Spleen (tissue), 11 donors: ENCODE results near the gene GNB3. TPM values are rescaled to one million over a fixed set of nuclear protein-coding genes. Genes with fewer than 3 reads are reported as not detected.

Source experiments
- DNase-seq: peaks from one replicate; pipeline ENCODE4 v3.0.0-alpha.2; 2020
- H3K27ac ChIP-seq, 8 donors: fragments of 200-600 bp; sonication (generic) in 7 of 8; 1 replicate in 4 of 8; 2 replicates in 4 of 8; pipeline versions ENCODE4 v1.5.0 to v1.8.0; 2016 to 2021; ENCODE audit warnings: inconsistent platforms in 4 of 8, mild to moderate bottlenecking in 4 of 8, moderate library complexity in 1 of 8
- H3K27me3 ChIP-seq, 7 donors: fragments of 200-600 bp; sonication (generic) in 6 of 7; replicated peaks in 1 of 7; 1 replicate in 4 of 7; 2 replicates in 3 of 7; pipeline versions ENCODE4 v1.5.0 to v1.8.0; 2016 to 2021; ENCODE audit warnings: inconsistent platforms in 3 of 7, mild to moderate bottlenecking in 1 of 7
- H3K36me3 ChIP-seq, 6 donors: fragments of 200-600 bp; sonication (generic) in 5 of 6; 1 replicate in 4 of 6; 2 replicates in 2 of 6; pipeline versions ENCODE4 v1.5.0 to v1.8.0; 2016 to 2021; ENCODE audit warnings: inconsistent platforms in 2 of 6
- H3K4me1 ChIP-seq, 6 donors: fragments of 200-600 bp; sonication (generic) in 5 of 6; 1 replicate in 3 of 6; 2 replicates in 3 of 6; pipeline versions ENCODE4 v1.5.0 to v1.8.0; 2016 to 2021; ENCODE audit warnings: inconsistent platforms in 3 of 6
- H3K4me3 ChIP-seq, 8 donors: fragments of 200-600 bp; sonication (generic) in 7 of 8; 1 replicate in 4 of 8; 2 replicates in 4 of 8; pipeline versions ENCODE4 v1.5.0 to v1.8.0; 2016 to 2021; ENCODE audit warnings: inconsistent platforms in 4 of 8, mild to moderate bottlenecking in 4 of 8, moderate library complexity in 2 of 8
- H3K9me3 ChIP-seq, 8 donors: fragments of 200-600 bp; sonication (generic) in 7 of 8; 1 replicate in 4 of 8; 2 replicates in 4 of 8; pipeline versions ENCODE4 v1.5.0 to v1.8.0; 2016 to 2021; ENCODE audit warnings: inconsistent platforms in 4 of 8
- CTCF ChIP-seq, 11 experiments: fragments of 200-600 bp in 7 of 11; fragments of 450-650 bp in 4 of 11; sonication (generic) in 4 of 11; IDR thresholded peaks in 8 of 11; conservative IDR thresholded peaks in 3 of 11; 1 replicate in 7 of 11; 2 replicates in 4 of 11; pipeline versions ENCODE4 v1.4.0 to v1.8.0; 2016 to 2021; ENCODE audit warnings: antibody characterized with exemption in 11 of 11, inconsistent platforms in 4 of 11, mild to moderate bottlenecking in 1 of 11
- POLR2A ChIP-seq, 3 donors: fragments of 450-650 bp; IDR thresholded peaks; one replicate each; pipeline ENCODE4 v1.5.1; 2017; ENCODE audit warnings: antibody characterized with exemption in 3 of 3, mild to moderate bottlenecking in 1 of 3
- POLR2AphosphoS5 ChIP-seq, 3 donors: sonication (generic); formaldehyde crosslinking; IDR thresholded peaks; one replicate each; pipeline ENCODE4 v1.5.1; 2017; ENCODE audit warnings: antibody characterized with exemption in 3 of 3
- WGBS, 5 donors: extraction: QIAGEN DNeasy Blood & Tissue Kit in 3 of 5; methylation state at CpG; one replicate each; pipeline versions ENCODE4 v1.1.5 to v1.1.7; 2013 to 2018; 5-methylcytosine and 5-hydroxymethylcytosine counted together
- intact Hi-C: fragments of 100-400 bp; cut with DNase I; formaldehyde crosslinking; loops from one replicate; pipeline ENCODE4 v1.15.0; 2023; ENCODE audit warnings: low total_unique reads
- polyA plus RNA-seq, 3 donors: library from polyadenylated mRNA; stranded (reverse); fragments of 200-250 nt; gene quantifications; one replicate each; pipeline ENCODE4 v1.2.1, GENCODE V29; 2013
- total RNA-seq, 7 donors: library from RNA; depleted of rRNA in 3 of 7; stranded (reverse); fragments of >200 nt in 3 of 7; fragmentation: NEBNext Ultra II Directional in 4 of 7; extraction: Animal tissue kit (Norgen Biotek cat#: 25700) in 4 of 7; gene quantifications; one replicate each; pipeline versions ENCODE4 v1.1.0 to v1.2.1, GENCODE V29; 2016 to 2021
- donor health status: healthy with polysubstance abuse.
- donor health status: DM: no; HTN: no; CAD: no; lungs with moderate emphysema.
- donor health status: DM: no; HTN: no; CAD: no.
- donor health status: Bipolar disorder and iron deficiency.
- donor health status: healthy.
- donor health status: DM: no; HTN: no; CAD: no.
- donor health status: DM: yes; HTN: yes; CAD: no.

Gene GNB3
- total and polyA plus RNA-seq, 10 donors: 0.75 to 3.9 (median 1.3) TPM

- H3K4me3 ChIP-seq: peak overlapping the region in 1 of 8 donors; percentile 63
- WGBS, 5 donors: 72 to 83% (median 80%) methylated on average over 7 of the region's 7 CpGs
- TF ChIP-seq POLR2AphosphoS5 (IDR thresholded peaks at IDR 0.05) (no peak), POLR2A (IDR thresholded peaks at IDR 0.05) (no peak), CTCF (IDR thresholded peaks at IDR 0.05 in 8 of 11, conservative IDR thresholded peaks at IDR 0.05 in 3 of 11) (no peak)
Measured at GRCh38 chr12:6822426-6823135, 18.1 kb upstream of the GNB3 start.

GRCh38 chr12:6823182-6824084 is 17.3 kb upstream of the GNB3 start:
- intact Hi-C loops: loop anchor here (10.0 kb wide), 1 partner anchor 69 kb away; the partner anchor contains the start of gene MLF2
- no peak overlapping the region for H3K4me3 ChIP-seq
- peaks cover 0 to 92% (median 41%) of the 10 kb centered on the region in 7 donors for H3K27me3 ChIP-seq
- no peak overlapping the region for H3K27ac ChIP-seq
- 71 to 88% (median 81%) methylated on average over 10 to 12 of the region's 12 CpGs for WGBS, 5 donors
- H3K9me3 ChIP-seq: no peaks in the 10 kb centered on the region
- peaks cover 4 to 57% (median 39%) of the 10 kb centered on the region in 6 donors for H3K4me1 ChIP-seq
- no peak for TF ChIP-seq POLR2A (IDR thresholded peaks at IDR 0.05)
- H3K36me3 ChIP-seq: peaks cover 0 to 11% (median 0%) of the 10 kb centered on the region in 6 donors
- DNase-seq: no peak

More at GRCh38 chr12:6822426-6823135, 18.1 kb upstream of the GNB3 start:
- peaks cover 0 to 83% (median 38%) of the 10 kb centered on the region in 7 donors for H3K27me3 ChIP-seq
- peaks cover 0 to 20% (median 0%) of the 10 kb centered on the region in 6 donors for H3K36me3 ChIP-seq
- no peaks in the 10 kb centered on the region for H3K9me3 ChIP-seq
- H3K4me1 ChIP-seq: peaks cover 4 to 50% (median 32%) of the 10 kb centered on the region in 6 donors
- H3K27ac ChIP-seq: no peak overlapping the region
- intact Hi-C loops: loop anchor here (10.0 kb wide), 1 partner anchor 68 kb away; the partner anchor contains the start of gene MLF2
- no peak for DNase-seq

- no peak for DNase-seq
- WGBS, 5 donors: 87 to 95% (median 91%) methylated on average over 28 to 37 of the region's 37 CpGs
- no peaks in the 10 kb centered on the region for H3K9me3 ChIP-seq
- no peak overlapping the region for H3K4me3 ChIP-seq
- TF ChIP-seq POLR2AphosphoS5 (IDR thresholded peaks at IDR 0.05) (no peak), CTCF (IDR thresholded peaks at IDR 0.05 in 8 of 11, conservative IDR thresholded peaks at IDR 0.05 in 3 of 11) (no peak), POLR2A (IDR thresholded peaks at IDR 0.05) (no peak)
- H3K27me3 ChIP-seq: peaks cover 0 to 100% (median 48%) of the 10 kb centered on the region in 7 donors
- H3K4me1 ChIP-seq: peaks cover 4 to 65% (median 46%) of the 10 kb centered on the region in 6 donors
- no peak overlapping the region for H3K27ac ChIP-seq
- H3K36me3 ChIP-seq: peaks cover 0 to 5% (median 0%) of the 10 kb centered on the region in 6 donors
- intact Hi-C loops: loop anchor here (10.0 kb wide), 1 partner anchor 69 kb away; the partner anchor contains the start of gene MLF2
Measured at GRCh38 chr12:6824085-6824775, 16.5 kb upstream of the GNB3 start.

GRCh38 chr12:6824901-6825381 is 15.8 kb upstream of the GNB3 start:
- TF ChIP-seq CTCF (IDR thresholded peaks at IDR 0.05 in 8 of 11, conservative IDR thresholded peaks at IDR 0.05 in 3 of 11) (no peak), POLR2AphosphoS5 (IDR thresholded peaks at IDR 0.05) (no peak), POLR2A (IDR thresholded peaks at IDR 0.05) (no peak)
- Histone ChIP-seq H3K4me3 (no peak overlapping the region), H3K4me1 (peaks cover 4 to 66% (median 53%) of the 10 kb centered on the region in 6 donors), H3K36me3 (no peaks in the 10 kb centered on the region), H3K9me3 (no peaks in the 10 kb centered on the region), H3K27me3 (peaks cover 0 to 100% (median 54%) of the 10 kb centered on the region in 7 donors), H3K27ac (no peak overlapping the region)
- WGBS, 5 donors: 54 to 71% (median 68%) methylated on average over 11 to 12 of the region's 12 CpGs
- no peak for DNase-seq
- intact Hi-C loops: loop anchor here (10.0 kb wide), 1 partner anchor 70 kb away; the partner anchor contains the start of gene MLF2
